Epithelial cell of proximal tubule (primary cell): ENCODE measurements around the gene PSMC6. TPM values are rescaled to one million over a fixed set of nuclear protein-coding genes. Genes with fewer than 3 reads are reported as not detected.

ENCODE experiments used
- DNase-seq: peaks from one replicate; pipeline ENCODE4 v3.0.0-alpha.2; 2011; ENCODE audit warnings: low read depth
- H3K4me3 ChIP-seq: 2 replicates; pipeline ENCODE4 v1.5.1; 2011; ENCODE audit warnings: low read depth, mild to moderate bottlenecking, low read length
- total RNA-seq: library from RNA; depleted of rRNA; stranded (reverse); fragments of >200 nt; gene quantifications from 2 replicates; pipeline ENCODE4 v1.2.3, GENCODE V29; 2015
- TF ChIP-seq, protein P1 (sequence below): conservative IDR thresholded peaks from 2 replicates; pipeline ENCODE4 v1.5.1; 2012; ENCODE audit warnings: low read depth, mild to moderate bottlenecking, low read length

Gene PSMC6
- total RNA-seq, 1 donor from 2014 or later: 102 TPM

DNA sequence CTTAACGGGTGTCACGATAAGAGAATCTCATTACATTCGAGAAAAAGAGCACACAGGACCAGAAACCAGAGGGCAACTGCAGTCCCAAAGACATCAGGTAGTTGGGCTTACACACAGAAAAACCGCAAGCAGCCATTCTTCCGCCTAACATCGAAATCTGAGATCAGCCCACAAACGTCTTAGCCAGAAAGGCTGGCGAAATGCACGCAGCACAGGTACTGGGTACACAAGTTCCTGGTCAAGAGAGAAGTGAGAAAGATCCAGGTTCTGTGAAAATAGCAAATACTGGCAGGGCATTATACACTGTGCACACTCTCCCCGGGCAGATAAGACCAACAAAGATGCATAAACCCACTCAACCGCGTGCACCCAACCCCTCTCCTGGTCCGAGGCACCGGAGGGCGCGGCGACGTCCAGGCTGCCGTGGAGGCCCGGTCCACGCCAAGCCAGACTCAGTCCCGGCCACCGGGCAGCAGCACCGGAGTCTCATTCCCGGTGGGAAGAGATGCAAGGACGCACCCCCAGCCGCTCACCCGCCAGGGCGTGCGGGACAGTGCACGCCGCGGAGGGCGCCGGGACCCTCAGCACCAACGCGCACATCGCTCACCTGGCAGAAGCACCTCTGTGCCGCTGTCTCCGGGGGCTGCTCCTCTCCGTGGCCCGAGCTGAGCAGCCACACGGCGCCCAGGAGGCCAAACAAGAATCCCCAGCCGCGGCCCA, 12.1 kb upstream of the PSMC6 start:
- TF ChIP-seq, protein P1, sequence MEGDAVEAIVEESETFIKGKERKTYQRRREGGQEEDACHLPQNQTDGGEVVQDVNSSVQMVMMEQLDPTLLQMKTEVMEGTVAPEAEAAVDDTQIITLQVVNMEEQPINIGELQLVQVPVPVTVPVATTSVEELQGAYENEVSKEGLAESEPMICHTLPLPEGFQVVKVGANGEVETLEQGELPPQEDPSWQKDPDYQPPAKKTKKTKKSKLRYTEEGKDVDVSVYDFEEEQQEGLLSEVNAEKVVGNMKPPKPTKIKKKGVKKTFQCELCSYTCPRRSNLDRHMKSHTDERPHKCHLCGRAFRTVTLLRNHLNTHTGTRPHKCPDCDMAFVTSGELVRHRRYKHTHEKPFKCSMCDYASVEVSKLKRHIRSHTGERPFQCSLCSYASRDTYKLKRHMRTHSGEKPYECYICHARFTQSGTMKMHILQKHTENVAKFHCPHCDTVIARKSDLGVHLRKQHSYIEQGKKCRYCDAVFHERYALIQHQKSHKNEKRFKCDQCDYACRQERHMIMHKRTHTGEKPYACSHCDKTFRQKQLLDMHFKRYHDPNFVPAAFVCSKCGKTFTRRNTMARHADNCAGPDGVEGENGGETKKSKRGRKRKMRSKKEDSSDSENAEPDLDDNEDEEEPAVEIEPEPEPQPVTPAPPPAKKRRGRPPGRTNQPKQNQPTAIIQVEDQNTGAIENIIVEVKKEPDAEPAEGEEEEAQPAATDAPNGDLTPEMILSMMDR: no peak
- DNase-seq: no peak
- peak overlapping the region; percentile 86 for H3K4me3 ChIP-seq

DNA sequence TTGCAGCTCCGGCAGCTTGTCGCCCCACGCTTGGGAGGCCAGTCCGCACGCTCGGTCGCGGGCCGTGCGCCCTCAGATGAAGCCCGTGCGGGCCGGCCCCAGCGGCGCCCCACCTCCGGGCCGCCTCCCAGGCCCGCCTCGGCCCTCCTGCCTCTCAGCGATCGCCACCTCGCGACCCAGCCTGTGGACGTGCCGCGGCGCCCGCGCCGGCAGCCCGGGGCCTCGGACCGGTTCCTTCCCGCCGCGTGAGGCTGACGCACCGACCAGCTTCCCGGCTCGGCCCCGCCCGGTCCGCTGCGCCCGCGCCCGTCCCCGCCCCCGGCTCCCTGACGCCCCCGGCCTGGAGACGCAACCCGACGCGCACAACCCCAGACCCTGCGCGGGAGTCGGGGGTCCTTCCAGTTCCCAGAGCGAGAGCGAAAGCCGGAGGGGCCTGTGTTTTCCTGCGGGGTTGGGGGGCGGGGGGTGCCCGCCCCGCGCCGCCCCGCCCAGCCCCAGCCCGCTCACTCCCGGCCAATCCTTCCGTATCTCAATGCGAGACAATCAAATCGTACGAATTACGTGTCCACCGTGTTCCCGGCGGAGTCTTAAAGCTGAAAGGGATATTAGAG, 11.4 kb upstream of the PSMC6 start, which contains the start of gene ERO1A:
Gene ERO1A, minus strand, starts transcription at position 78 of the 611 bp plus-strand sequence. Its CDS starts 77 bp downstream, at position 1.
- peak within 1 kb of the TSS; percentile 86 for H3K4me3 ChIP-seq
- DNase-seq: no peak
- TF ChIP-seq, protein P1: no peak

DNA sequence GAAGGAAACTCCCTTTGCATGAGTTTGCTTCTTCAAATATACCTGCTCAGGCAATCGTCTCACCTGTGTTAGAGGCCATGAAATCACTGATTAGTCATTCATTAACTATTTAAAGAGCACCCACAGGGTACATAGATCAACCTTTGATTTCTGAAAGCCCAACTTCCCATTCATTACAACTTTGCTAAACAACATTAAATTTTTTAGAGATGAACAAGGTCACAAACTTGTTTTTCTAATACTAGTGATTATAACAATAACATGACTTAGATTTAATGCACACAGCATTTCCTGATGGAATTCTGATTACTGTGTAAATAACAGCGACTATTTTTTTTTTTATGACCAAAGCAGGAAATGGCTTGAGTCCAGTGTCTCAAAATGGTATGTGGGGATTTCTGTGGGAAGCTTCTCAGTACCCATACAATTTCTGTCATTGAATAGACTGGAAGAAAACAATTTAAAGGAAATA, 6.3 kb upstream of the PSMC6 start:
- H3K4me3 ChIP-seq: no peak overlapping the region

DNA sequence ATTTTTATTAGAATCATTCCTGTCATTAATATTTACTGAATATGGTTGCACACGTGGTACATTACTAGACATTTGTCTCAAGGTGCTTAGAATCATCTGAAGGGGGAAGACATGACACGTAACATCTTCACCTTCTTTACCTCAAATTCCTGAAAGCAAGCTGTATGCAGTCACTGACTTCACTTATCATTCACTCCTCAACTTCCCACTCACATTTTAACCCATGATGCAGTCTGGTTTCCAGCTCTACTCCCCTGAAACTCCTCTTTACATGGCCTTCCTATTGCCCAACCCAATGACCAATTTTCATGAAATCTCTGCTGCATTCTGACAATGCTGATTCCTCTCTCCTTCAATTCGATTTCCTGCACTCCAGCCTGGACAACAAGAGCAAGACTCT, 5.8 kb upstream of the PSMC6 start:
- TF ChIP-seq, protein P1: no peak
- no peak overlapping the region for H3K4me3 ChIP-seq
- DNase-seq: no peak

More for the DNA sequence above, 6.3 kb upstream of the PSMC6 start:
- DNase-seq: peak; percentile 40
- TF ChIP-seq, protein P1: no peak

DNA sequence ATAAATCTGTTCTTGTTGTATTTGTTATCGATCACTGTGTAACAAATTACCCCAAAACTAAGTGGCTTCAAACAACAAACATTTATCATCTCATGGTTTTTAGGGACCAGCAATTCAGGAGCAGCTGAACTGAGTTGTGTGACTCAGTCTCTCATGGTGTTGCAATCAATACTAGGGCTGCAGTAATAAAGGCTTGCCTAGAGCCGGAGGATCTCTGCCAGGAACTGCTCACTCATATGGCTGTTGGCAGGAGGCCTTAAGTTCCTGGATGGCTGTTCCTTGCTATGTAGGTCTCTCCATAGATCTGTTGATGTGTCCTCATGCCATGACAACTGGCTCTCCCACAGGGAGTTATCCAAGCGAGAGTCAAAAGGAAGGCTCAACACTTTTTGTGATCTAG, 3.8 kb upstream of the PSMC6 start:
- no peak overlapping the region for H3K4me3 ChIP-seq
- TF ChIP-seq, protein P1: no peak
- DNase-seq: peak; percentile 86

DNA sequence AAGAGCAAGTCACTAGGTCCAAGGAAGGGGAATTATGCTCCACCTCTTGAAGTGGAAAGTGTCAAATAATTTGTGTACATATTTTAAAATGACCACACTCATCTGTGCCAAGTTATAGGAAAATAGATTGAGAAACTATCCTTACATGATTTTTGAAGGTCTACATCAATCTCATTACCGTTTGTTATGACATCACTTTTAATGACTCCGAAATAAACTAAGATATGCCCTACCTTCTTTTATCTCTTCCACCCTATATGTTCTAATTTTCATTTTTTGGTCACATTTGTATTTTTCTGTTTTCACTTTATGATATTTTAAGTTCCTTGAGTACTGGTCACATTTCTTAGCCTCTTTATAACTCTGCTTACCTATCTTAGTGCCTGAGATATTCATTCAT, 3.3 kb upstream of the PSMC6 start:
- DNase-seq: no peak
- TF ChIP-seq, protein P1: no peak

More for the DNA sequence above, 3.3 kb upstream of the PSMC6 start:
- H3K4me3 ChIP-seq: no peak overlapping the region
